T-cell (primary cell): ENCODE measurements around the gene ETS1. TPM values are rescaled to one million over a fixed set of nuclear protein-coding genes. Genes with fewer than 3 reads are reported as not detected.
A peak's percentile ranks its signal among the peaks of the same experiment; 100 is the strongest.

Experiments used
- ATAC-seq, 4 experiments: fragments of 200-7000 bp in 3 of 4; fragments of 150-1000 bp in 1 of 4; cut with Tn5 transposase; replicated peaks in 1 of 4; 1 replicate in 3 of 4; 2 replicates in 1 of 4; pipeline ENCODE4 v1.10.0; 2021; ENCODE audit warnings: moderate library complexity in 3 of 4, mild to moderate bottlenecking in 2 of 4, moderate number of reproducible peaks in 1 of 4
- CTCF ChIA-PET, 2 donors: fragments of 300-600 bp; sonication (Branson Sonifier 250); formaldehyde crosslinking; loops; one replicate each; lab custom pipeline; 2022; ENCODE audit warnings: antibody characterized with exemption in 2 of 2; lab: Charles Lee
- POLR2A ChIA-PET, 2 donors: fragments of 300-600 bp; sonication (Branson Sonifier 250); formaldehyde crosslinking; loops; one replicate each; lab custom pipeline; 2022; ENCODE audit warnings: antibody characterized with exemption in 2 of 2; lab: Charles Lee
- DNase-seq, 35 experiments: peaks; one replicate each; pipeline versions ENCODE4 v3.0.0 to v3.0.0-alpha.2; 2013 to 2023
- H3K27ac ChIP-seq: one replicate; pipeline ENCODE4 v1.5.1; 2013; ENCODE audit warnings: low read length
- H3K27me3 ChIP-seq, 2 experiments: replicated peaks in 1 of 2; 1 replicate in 1 of 2; 2 replicates in 1 of 2; pipeline versions ENCODE4 v1.6.1 to v1.7.0; 2013; ENCODE audit warnings: low read length in 1 of 2, mixed read lengths in 1 of 2; ENCODE audit not compliant: control insufficient read depth in 2 of 2, insufficient read depth in 2 of 2; ENCODE audit errors: extremely low read depth in 1 of 2
- H3K36me3 ChIP-seq, 2 donors: 1 replicate in 1 of 2; 2 replicates in 1 of 2; pipeline versions ENCODE4 v1.6.1 to v1.7.0; 2013; ENCODE audit warnings: low read length in 1 of 2; ENCODE audit not compliant: control insufficient read depth in 2 of 2, insufficient read depth in 1 of 2; ENCODE audit errors: extremely low read depth in 1 of 2
- H3K4me1 ChIP-seq, 2 experiments: 1 replicate in 1 of 2; 2 replicates in 1 of 2; pipeline versions ENCODE4 v1.6.1 to v1.7.0; 2013; ENCODE audit warnings: low read length in 2 of 2, mixed read lengths in 1 of 2; ENCODE audit not compliant: insufficient read depth in 2 of 2, control insufficient read depth in 1 of 2; ENCODE audit errors: extremely low read depth in 1 of 2
- H3K4me3 ChIP-seq, 2 donors: 1 replicate in 1 of 2; 2 replicates in 1 of 2; pipeline versions ENCODE4 v1.5.1 to v1.7.0; 2013; ENCODE audit warnings: mild to moderate bottlenecking in 2 of 2, low read length in 1 of 2, moderate library complexity in 1 of 2; ENCODE audit not compliant: control insufficient read depth in 1 of 2; ENCODE audit errors: extremely low read depth in 1 of 2
- H3K9me3 ChIP-seq: 2 replicates; pipeline ENCODE4 v1.7.0; 2013
- H3K27ac Mint-ChIP-seq, 2 donors: one replicate each; pipeline ENCODE4 v1.8.0; 2020 to 2021; ENCODE audit warnings: mild to moderate bottlenecking in 2 of 2, mixed read lengths in 2 of 2
- H3K27me3 Mint-ChIP-seq, 2 donors: one replicate each; pipeline ENCODE4 v1.8.0; 2021 to 2022; ENCODE audit warnings: mixed read lengths in 2 of 2
- H3K36me3 Mint-ChIP-seq: one replicate; pipeline ENCODE4 v1.8.0; 2021; ENCODE audit warnings: mixed read lengths
- H3K4me1 Mint-ChIP-seq, 3 donors: one replicate each; pipeline ENCODE4 v1.8.0; 2020 to 2022; ENCODE audit warnings: mixed read lengths in 3 of 3, mild to moderate bottlenecking in 1 of 3
- H3K4me3 Mint-ChIP-seq, 3 donors: one replicate each; pipeline ENCODE4 v1.8.0; 2020 to 2022; ENCODE audit warnings: mild to moderate bottlenecking in 3 of 3, mixed read lengths in 3 of 3, moderate library complexity in 3 of 3
- H3K9me3 Mint-ChIP-seq, 3 donors: one replicate each; pipeline ENCODE4 v1.8.0; 2020 to 2022; ENCODE audit warnings: mixed read lengths in 3 of 3
- WGBS: methylation state at CpG from one replicate; pipeline ENCODE4 v1.1.5; 2013; ENCODE audit warnings: missing lambda C conversion rate; ENCODE audit not compliant: insufficient coverage; 5-methylcytosine and 5-hydroxymethylcytosine counted together
- total RNA-seq, 35 experiments: library from RNA in 6 of 35; stranded (reverse) in 6 of 35; fragments of 120-200 nt in 1 of 35; gene quantifications; one replicate each; pipeline versions ENCODE4 v1.2.1 to v1.2.4 and lab custom pipeline; 2013 to 2026

Gene ETS1
- total RNA-seq, 5 donors from 2014 or later (not counting 1 experiment from before 2014, with no cell fraction given) = 773 to 1,065 (median 854) TPM

- Histone ChIP-seq H3K4me1 (peaks cover 0 to 2% of the 10 kb centered on the region in 2 experiments), H3K36me3 (no peaks in the 10 kb centered on the region), H3K27ac (no peak overlapping the region), H3K27me3 (peaks cover 0 to 4% of the 10 kb centered on the region in 2 experiments), H3K4me3 (no peak overlapping the region), H3K9me3 (no peaks in the 10 kb centered on the region)
- no peak for ATAC-seq
- H3K9me3 Mint-ChIP-seq = no peaks in the 10 kb centered on the region
- H3K27ac Mint-ChIP-seq = no peak overlapping the region
- no peak for DNase-seq
- H3K4me3 Mint-ChIP-seq = no peak overlapping the region
- peaks cover 0 to 2% of the 10 kb centered on the region in 2 donors for H3K27me3 Mint-ChIP-seq
- H3K36me3 Mint-ChIP-seq = no peaks in the 10 kb centered on the region
- POLR2A ChIA-PET = no interaction called here
- no CpG with 5 or more reads among the region's 1 CpG for WGBS
- peaks cover 13 to 36% (median 16%) of the 10 kb centered on the region in 3 donors for H3K4me1 Mint-ChIP-seq
- CTCF ChIA-PET = no interaction called here
Observed at GRCh38 chr11:128588093-128588492, 735 bp upstream of the ETS1 start.

GRCh38 chr11:128586689-128587088 is 669 bp downstream of the ETS1 start:
- WGBS = 100% methylated on average over 6 of the region's 7 CpGs
- Histone ChIP-seq H3K36me3 (no peaks in the 10 kb centered on the region), H3K4me1 (peaks cover 0 to 2% of the 10 kb centered on the region in 2 experiments), H3K27me3 (peaks cover 0 to 4% of the 10 kb centered on the region in 2 experiments), H3K4me3 (no peak overlapping the region), H3K27ac (no peak overlapping the region), H3K9me3 (no peaks in the 10 kb centered on the region)
- H3K4me1 Mint-ChIP-seq = peaks cover 20 to 44% (median 23%) of the 10 kb centered on the region in 3 donors
- ChIA-PET CTCF (interaction anchor here in 1 of 2 donors (0.7 to 1.1 kb wide), 2 partner anchors 42 to 277 kb away, joined by 3 to 5 read pairs; no protein-coding TSS in a partner anchor), POLR2A (interaction anchor here (0.5 to 0.7 kb wide), 4 partner anchors 28 to 327 kb away, joined by 3 to 7 read pairs (median 4); no protein-coding TSS in a partner anchor)
- H3K4me3 Mint-ChIP-seq = no peak overlapping the region
- peaks cover 0 to 2% of the 10 kb centered on the region in 2 donors for H3K27me3 Mint-ChIP-seq
- DNase-seq (no peak), ATAC-seq (no peak)
- H3K9me3 Mint-ChIP-seq = no peaks in the 10 kb centered on the region
- H3K27ac Mint-ChIP-seq = no peak overlapping the region
- no peaks in the 10 kb centered on the region for H3K36me3 Mint-ChIP-seq

- ChIA-PET POLR2A (no interaction called here), CTCF (interaction anchor here in 1 of 2 donors (1.1 kb wide), 1 partner anchor 43 kb away, joined by 3 read pairs; no protein-coding TSS in a partner anchor)
- Mint-ChIP-seq H3K36me3 (no peaks in the 10 kb centered on the region), H3K4me1 (peaks cover 27 to 55% (median 30%) of the 10 kb centered on the region in 3 donors), H3K9me3 (no peaks in the 10 kb centered on the region), H3K27ac (no peak overlapping the region), H3K27me3 (peaks cover 0 to 2% of the 10 kb centered on the region in 2 donors), H3K4me3 (no peak overlapping the region)
- peaks cover 0 to 4% of the 10 kb centered on the region in 2 experiments for H3K27me3 ChIP-seq
- DNase-seq (no peak), ATAC-seq (no peak)
- peaks cover 0 to 4% of the 10 kb centered on the region in 2 experiments for H3K4me1 ChIP-seq
- no peak overlapping the region for H3K27ac ChIP-seq
- 93% methylated on average over 8 of the region's 14 CpGs for WGBS
- no peaks in the 10 kb centered on the region for H3K36me3 ChIP-seq
- no peak overlapping the region for H3K4me3 ChIP-seq
- H3K9me3 ChIP-seq = no peaks in the 10 kb centered on the region
Observed at GRCh38 chr11:128585498-128586238, 1.7 kb downstream of the ETS1 start.

- Mint-ChIP-seq H3K4me3 (no peak overlapping the region), H3K27me3 (peaks cover 0 to 2% of the 10 kb centered on the region in 2 donors), H3K36me3 (no peaks in the 10 kb centered on the region), H3K27ac (peak overlapping the region in 1 of 2 donors; percentile 5), H3K4me1 (peaks cover 40 to 67% (median 42%) of the 10 kb centered on the region in 3 donors), H3K9me3 (no peaks in the 10 kb centered on the region)
- Histone ChIP-seq H3K36me3 (no peaks in the 10 kb centered on the region), H3K4me3 (no peak overlapping the region), H3K27ac (no peak overlapping the region), H3K4me1 (peaks cover 0 to 8% of the 10 kb centered on the region in 2 experiments), H3K27me3 (peaks cover 0 to 4% of the 10 kb centered on the region in 2 experiments), H3K9me3 (no peaks in the 10 kb centered on the region)
- ChIA-PET POLR2A (no interaction called here), CTCF (interaction anchor here in 1 of 2 donors (0.9 kb wide), 1 partner anchor 40 kb away, joined by 3 read pairs; no protein-coding TSS in a partner anchor)
- ATAC-seq = no peak
- WGBS = 80% methylated on average over 2 of the region's 3 CpGs
- no peak for DNase-seq
Observed at GRCh38 chr11:128584253-128584652, 3.1 kb downstream of the ETS1 start.

- peaks cover 0 to 8% of the 10 kb centered on the region in 2 experiments for H3K4me1 ChIP-seq
- CTCF ChIA-PET = interaction anchor here in 1 of 2 donors (1.0 kb wide), 1 partner anchor 305 kb away, joined by 4 read pairs; no protein-coding TSS in a partner anchor
- POLR2A ChIA-PET = no interaction called here
- H3K36me3 ChIP-seq = no peaks in the 10 kb centered on the region
- H3K9me3 ChIP-seq = no peaks in the 10 kb centered on the region
- no peaks in the 10 kb centered on the region for H3K9me3 Mint-ChIP-seq
- H3K36me3 Mint-ChIP-seq = no peaks in the 10 kb centered on the region
- H3K27ac Mint-ChIP-seq = peak overlapping the region; percentile 51 to 66
- peaks cover 41 to 67% (median 44%) of the 10 kb centered on the region in 3 donors for H3K4me1 Mint-ChIP-seq
- WGBS = 91% methylated on average over 6 of the region's 8 CpGs
- peaks cover 0 to 4% of the 10 kb centered on the region in 2 experiments for H3K27me3 ChIP-seq
- peaks cover 0 to 2% of the 10 kb centered on the region in 2 donors for H3K27me3 Mint-ChIP-seq
- H3K27ac ChIP-seq = no peak overlapping the region
- DNase-seq (no peak), ATAC-seq (peak; percentile 34 to 50 (median 42))
- no peak overlapping the region for H3K4me3 ChIP-seq
- peak overlapping the region in 2 of 3 donors; percentile 35 to 52 for H3K4me3 Mint-ChIP-seq
Observed at GRCh38 chr11:128582496-128583366, 4.6 kb downstream of the ETS1 start.
